NK-92 (cell line): ENCODE data around the gene SALL2.

ENCODE experiments used
- DNase-seq: peaks from one replicate; lab custom pipeline; 2025; ENCODE audit not compliant: unreplicated experiment; lab: John Stamatoyannopoulos, UW

The SALL2 gene

DNA sequence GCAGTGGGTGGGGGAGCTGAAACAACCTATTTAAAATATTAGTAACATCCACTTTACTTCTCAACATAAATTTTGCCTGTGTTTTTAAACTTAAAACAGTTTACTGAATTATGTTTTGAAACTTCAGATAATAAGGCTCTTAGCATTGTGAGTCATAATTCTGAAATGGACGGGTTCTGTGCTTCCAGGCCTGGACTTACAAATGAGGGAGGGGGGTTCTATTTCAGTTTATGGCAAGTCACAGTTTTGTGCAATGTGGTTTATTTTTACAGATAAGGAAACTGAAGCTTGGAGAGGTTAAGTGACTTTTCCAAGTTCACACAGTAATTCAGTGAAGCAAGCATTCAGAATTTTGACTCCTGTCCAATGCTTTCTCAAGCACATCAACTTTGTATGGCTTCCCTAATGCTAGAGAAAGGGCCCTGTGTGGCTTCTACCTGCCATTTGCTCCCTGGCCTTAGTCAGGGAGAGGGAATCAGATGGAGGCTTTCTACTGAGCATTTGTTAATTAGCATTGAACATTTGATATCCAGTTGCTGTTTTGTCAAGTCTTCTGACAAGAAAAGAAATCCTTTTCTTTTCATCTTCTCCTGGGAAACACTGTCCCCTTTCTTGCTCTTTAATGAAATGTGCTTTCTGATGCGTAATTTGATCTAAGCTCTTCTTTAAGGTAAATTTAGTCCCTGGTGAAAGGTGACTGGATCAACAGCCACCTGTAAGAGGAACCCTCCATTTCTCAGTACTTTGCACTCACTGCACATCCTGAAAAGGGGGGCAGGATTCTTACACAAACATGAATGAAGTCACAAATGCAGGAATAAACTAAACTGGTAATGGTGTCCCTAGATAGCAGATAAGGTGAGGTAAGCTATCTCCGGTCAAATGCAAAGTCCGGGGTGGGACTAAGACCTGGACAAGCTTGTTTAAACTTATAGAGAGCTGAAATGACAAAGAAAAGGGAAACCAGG is 2.5 kb upstream of the SALL2 start:
- DNase-seq, result no peak

DNA sequence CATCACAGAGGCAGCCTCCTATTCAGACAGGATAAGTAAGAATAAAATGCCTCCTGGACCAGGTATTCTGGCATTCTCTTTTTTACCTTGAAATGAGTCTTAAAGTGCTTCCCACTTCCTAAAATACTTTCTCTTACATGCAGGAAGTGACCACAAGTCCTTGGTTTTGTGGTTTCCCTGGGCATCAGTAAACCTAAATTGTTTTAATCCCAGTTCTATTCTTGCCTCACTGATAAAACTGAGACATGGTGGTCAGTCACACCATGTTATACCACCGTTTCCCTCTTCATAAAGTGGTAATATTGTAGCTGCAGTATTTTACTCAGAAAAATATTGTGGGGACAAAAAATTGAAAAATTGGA is 1.2 kb upstream of the SALL2 start:
- no peak for DNase-seq

DNA sequence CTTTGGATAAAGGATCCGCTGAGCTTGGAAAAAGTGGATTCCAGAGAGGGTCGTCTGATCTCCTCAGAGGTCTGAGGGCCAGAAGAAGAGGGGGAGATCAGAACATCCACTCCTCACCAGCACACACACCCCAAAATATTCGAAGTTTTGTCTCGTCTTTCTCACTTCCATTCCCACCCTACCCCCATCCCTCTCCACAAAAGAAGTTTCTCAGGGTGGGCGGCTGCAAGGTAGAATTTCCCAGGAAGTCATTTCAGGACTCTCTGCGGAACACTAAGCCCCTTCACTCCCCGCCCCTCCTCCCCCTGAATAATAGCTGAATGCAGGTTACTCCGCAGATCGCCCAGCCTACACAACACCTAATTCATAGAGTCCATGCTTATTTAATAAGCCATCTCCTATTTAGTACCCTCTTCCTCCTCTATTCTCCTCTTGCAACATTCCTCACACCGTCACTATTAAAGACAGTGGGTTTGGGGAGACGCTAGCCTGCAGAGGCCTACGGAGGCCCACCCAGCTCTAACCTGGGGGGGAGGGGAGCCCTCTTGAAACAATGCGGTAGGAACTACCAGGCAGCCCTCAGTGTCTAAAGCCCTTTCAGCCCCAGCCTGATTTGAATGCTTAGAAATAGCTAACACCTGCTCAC is 649 bp upstream of the SALL2 start:
- no peak for DNase-seq

DNA sequence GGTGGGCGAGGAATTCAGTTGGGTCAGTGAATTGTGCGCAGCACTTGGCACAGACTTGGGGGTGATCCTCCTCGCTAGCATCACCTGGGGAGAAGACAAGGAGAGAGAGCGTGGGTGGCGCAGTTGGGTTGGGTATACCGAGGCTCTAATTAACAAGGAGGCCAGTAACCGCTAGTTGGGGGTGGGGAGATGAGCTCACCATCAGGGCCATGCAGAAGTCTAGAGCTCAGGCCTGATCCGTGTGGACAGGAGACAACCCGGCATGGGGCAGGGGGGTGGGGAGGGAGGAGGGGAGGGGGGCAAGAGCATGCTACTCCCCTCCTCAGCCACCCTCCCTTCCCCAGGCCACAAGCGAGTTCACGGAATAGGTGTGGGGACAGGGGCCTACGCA is 580 bp downstream of the SALL2 start:
- no peak for DNase-seq

DNA sequence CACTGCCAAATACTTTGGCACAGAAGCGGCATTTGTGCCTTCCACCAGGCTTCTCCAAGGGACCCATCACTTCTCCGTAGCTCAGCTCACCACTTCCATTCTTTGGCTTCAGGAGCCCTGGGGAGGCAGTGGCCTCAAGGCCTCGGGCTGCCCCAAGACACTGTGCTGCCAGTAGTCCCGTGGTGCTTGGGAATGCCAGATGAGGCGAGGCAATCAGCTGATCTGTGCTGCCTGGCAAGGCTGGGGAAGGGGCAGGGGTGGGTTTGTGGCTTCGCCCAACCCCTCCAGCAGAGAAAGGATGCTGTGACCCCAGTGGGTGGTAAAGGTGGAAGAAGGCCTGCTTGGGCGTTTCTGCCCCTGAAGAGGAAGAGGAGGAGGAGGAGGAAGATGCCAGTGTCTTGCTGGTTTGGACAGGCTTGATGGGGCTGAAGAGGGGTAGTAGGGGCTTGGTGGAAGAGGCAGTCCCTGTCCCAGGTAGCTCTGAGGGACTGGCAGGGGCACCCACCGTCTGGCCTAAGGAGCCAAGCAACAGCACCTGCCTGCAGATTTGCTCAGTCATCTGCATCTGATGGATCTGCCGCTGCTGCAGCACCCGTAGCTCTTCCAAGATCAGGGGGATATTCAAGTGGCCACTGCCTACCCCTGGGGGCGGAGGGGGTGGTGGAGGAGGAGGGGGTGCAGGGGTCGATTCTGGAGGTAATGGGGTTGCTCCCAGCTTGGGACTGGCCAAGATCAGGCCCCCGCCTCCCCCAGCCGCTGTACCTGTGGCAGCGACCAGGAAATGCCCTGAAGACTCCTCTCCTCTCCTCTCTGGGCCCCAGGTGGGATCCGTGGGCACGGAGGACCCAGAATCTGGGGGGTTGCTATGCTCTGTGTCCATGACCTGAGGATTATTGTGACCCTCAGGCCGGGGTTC is 1.3 kb downstream of the SALL2 start:
- DNase-seq, result no peak

DNA sequence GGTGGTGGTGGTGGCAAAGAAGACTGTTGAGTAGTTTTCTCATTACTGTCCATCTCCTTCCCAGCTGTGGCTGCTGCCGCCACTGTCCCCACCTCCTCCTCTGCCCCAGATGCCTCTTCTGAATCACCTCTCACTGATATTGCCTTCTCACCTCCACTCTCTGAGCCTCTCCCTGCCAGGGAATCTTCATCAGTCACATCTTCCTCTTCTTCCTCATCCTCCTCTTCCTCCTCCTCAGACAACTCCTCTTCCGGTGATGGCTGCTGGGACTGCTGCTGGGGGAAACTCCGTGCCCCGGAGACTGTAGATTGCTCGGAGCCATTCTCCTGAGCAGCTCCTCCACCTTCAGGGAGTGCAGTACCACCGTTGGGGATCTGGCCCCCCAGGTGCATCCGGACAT is 2.9 kb downstream of the SALL2 start:
- no peak for DNase-seq

DNA sequence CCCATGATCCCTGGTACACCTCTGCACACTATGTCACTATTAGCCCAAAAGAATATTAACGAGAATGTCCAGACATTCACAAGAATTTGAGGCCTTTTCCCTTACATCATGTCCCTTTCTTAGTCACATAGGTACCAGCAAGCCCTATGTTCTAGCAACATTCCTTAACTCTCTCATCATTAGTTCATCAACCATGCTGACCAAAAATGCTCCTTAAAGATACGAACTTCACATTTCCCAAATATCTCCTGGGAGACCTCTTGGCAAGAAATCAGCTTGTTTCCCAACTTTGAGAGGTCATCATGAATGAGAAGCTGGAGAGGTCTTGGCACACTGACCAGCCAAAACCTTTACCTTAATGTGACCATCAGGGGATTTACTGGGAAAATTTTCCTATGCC is 4.6 kb downstream of the SALL2 start:
- DNase-seq, result no peak

DNA sequence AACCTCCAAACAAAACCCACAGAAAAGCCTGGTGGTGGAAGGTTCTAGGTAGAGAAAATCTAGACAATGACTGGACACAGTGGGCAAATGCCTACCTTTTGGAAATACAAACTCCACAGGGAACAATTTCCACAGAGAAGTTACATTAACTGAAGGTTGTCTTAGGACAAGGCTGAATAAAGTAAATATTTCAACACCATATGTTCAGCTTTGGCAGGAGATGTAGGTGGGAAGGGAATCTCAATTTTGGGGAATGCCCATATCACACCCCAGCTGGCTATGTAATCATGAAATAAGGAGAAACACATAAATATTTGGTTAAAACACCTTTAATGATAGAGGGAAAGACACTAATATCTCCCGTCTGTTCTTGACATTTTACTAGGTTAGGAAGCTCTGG is 5.4 kb downstream of the SALL2 start:
- no peak for DNase-seq

DNA sequence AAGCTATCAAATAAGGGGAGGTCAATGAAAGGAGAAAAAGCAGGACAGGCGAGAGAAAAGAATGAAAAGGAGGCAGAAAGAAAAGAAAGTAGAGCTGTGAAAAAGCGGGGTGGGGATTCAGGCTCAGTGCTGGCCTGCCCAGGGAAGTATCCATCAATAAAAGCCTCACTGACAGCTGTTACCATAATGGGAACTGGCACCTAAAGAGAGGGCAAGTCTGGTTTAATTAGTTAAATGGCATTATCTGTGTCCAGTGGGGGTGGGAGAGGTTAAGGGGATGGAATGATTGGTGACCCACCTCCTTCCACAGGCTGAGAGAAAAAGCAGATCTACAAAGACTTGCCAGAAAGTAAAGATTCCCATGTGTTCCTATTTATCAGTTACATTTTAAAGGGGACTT is 7.4 kb downstream of the SALL2 start:
- no peak for DNase-seq

DNA sequence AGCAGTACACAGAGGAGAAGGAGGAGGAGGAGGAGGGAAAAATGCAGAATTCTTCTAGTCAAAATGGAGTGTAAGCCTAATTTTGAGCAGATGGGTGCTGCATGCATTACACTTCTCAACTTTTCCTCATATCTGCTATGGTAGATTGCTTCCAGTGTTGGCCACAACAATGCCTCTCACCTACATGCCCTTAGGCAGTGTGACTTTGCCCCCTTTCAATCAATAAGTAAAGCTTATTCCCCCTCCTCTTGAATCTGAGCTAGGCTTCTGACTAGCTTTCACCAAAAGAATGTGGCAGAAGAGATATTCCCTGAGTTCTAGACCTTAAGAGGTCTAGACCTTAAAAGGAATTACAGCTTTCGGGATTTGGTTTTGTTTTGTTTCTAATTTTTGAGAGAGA is 11.8 kb downstream of the SALL2 start:
- no peak for DNase-seq

DNA sequence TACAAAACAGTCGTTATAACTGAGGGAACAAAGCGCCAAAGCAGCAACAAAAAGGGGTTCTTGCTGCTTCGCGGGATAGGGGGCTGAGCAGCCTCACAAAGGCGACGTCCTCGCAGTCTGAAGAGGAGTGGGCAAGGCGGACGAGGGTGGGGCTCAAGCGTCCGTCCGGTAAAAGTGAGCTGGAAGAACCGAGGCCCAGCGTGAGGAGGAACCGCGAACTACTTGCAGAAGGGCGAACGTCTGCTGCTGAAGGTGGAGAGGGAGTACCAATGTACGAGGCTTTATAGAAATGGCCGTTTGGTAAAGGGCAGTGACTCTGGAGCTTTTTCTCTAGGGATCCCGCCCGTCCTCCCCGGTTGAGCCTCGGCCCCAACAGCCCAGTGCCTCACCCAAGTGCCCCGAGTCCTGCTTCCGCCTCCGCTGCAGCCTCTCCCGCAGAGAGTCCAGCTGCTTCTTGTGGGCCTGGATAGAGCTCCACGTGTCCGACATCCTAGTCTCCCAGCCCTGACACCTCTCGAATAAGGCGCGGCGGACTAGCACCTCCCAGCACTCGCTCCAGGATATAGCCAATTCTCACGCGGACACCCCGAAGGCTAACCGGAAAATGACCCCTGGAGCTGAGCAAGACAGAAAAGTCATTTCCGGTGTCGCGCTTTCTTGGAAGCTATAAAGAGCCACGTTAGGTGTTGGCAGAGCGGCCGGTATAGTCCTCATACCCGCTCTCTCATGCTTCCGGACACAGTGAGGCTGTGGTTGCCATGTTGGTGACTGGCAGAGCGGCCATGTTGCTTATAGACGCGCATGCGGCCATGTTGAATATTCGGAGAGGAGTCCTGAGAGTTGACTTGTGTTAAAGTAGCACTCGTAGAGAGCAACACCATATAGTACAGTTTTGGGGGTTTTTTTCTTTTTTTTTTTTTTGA is 15.2 kb downstream of the SALL2 start, which contains the start of gene METTL3:
METTL3 (minus strand) TSS at position 606 of the 923 bp plus-strand sequence; CDS start at position 489, 117 bp downstream.
- peak; percentile 68 for DNase-seq

DNA sequence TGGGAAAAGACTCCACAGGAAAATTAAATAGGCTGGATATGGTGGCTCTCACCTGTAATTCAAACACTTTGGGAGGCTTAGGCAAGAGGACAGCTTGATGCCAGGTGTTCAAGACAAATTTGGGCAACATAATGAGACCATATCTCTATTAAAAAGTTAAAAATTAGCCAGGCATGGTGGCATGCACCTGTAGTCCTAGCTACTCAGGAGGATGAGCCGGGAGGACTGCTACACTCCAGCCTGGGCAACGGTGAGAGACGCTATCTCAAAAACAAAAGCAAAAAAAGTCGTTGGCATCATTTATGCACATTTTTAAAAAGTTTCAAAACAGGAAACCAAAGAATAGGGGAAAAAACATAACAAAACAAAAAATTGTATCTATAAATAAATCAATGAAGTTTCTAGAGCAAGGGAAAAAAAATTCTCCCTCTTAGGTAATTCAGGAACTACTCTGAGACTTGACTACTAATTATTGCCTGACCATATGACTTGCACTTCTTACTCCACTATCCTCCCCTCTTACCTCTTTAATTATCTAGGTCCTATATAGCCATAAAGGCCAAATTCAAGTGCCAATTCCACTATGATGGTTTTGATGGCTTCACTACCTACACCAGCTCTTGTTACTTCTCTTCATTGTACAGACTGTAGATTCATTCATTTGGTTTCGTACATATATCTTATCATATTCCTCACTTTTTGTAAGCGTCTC is 16.6 kb downstream of the SALL2 start:
- DNase-seq, result no peak

DNA sequence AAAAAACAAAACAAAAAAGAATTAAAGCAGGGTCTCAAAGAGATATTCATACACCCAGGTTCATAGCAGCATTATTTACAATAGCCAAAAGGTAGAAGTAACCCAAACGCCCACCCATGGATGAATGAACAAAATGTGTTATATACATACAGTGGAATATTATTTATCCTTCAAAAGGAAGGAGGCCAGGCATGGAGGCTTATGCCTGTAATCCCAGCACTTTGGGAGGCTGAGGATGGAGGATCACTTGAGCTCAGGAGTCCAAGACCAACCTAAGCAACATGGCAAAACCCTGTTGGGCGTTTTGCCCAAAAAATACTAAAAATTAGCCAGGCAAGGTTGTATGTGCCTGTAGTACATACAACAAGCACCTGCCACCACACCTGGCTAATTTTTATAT is 19.6 kb downstream of the SALL2 start:
- DNase-seq, result no peak

DNA sequence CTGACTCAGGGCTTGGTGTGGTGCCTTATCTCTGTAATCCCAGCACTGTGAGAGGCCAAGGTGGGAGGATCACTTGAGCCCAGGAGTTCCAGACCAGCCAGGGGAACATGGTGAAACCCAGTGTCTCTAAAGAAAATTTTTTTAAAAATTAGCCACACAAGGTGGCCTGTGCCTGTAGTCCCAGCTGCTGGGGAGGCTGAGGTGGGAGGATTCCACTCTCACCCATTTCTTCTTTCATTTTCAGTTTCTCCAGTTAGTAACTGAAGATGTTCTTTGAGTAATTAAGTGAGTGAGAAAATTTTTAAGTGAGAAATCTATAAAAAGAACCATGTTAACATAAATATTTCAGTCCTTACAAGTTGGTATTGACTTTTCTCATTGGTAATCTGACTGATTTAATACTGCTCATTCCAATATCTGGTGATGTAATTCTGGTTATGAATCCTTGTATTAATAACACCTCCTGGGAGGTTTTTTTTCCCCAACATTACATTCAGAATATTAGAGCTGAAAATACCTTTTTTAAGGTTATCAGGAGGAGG is 21.1 kb downstream of the SALL2 start:
- DNase-seq, result no peak

DNA sequence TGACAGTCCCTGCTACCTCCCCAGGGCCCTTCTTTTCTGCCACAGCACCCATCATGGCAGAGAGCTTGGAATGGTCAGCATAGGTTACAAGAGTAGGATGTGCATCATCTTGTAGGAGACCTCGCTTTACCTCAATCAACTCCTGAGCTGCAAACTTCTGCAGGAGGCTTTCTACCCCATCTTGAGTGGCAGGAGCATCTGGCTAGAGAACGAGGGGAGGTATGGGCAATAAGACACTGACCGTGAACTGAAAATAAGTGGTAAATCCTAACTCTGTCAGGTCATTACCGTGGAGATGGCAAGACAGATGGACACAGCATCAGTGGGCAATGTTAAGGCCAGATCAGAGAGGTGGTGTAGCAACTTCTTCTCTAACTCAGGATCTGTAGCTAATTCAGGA is 22.8 kb downstream of the SALL2 start:
- DNase-seq, result no peak

DNA sequence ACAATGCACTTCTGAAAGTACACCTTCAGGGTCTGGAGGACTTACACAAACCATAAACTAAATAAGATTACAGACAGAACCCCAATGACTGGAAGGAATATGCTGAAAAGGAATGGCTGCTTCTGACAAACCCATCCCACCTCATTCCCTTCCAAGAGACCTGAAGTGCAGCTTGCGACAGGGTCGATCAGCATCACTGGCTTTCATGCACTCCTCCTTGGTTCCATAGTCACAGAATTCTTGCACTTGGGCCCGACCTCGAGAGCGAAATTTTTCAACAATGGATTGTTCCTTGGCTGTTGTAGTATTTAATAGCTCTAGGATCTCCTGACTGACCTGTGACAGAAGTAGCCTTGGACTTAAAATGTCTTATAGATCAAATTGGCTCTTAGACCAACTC is 24.6 kb downstream of the SALL2 start:
- DNase-seq, result no peak

DNA sequence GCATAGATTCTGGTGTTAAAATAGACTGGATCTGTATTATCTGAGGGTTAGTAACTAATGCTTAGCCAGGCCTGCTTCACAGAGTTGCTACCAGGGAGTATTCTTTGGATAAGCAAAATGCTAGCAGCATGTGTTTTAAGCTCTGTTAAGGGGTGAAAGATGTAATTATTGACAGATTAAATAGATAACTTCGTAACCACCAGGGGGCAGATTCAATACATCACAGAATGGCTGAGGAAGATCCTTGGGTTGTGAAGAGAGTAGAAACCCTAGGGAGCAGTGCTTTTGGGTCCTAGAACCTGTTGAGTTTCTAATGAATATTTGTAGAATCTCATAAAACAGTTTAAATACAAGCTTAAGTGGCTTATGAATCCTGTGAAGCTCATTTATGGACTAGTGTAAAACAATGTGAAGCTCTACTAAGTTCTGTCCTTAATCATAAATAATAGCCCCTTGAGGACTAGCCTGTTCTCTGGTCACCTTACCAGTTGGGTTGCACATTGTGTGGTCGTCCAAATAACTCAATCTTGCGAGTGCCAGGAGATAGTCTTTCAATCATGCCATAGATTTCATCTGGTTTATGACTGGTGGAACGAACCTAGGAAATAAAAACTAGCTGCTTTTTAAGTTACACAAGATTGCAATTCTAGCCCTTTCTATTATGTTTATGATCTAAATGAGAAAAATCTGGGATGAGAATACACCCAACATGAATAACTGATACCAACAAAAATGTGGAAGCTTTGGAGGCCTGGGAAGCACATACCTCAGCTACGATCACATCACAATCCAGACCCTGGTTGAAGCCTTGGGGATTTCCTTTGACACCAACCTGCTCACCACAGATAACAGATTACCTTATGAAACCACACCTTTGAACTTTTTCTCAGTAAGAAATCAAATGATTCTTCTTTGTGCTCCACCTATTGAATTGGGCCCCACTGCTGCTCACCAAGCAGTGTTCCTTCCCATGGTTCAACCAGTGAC is 27.3 kb downstream of the SALL2 start:
- no peak for DNase-seq

DNA sequence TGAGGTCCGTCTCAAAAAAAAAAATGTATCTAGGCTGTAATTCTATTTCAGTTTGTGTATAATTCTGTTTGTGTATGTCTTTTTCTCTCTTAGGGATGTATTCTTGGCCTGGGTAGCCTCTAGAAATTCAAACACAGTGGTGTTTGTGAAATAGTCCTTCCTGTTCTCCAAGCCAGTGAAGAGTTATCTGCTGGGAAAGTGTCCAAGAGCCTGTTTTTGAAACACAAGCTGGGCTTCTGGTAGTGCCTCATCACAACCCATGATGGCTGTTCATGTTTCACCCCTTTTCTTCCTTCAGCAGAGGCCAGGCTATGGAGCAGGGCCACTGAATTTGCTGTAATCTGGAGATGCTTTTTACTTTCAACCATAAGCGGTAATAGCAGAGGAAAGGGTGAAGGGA is 29.7 kb downstream of the SALL2 start:
- DNase-seq, result no peak
